SU-DHL-6 (cell line): ENCODE results near the gene INPP5A.

Source experiments
- H2AFZ ChIP-seq: fragments of 200-600 bp; sonication (generic); 2 replicates; pipeline ENCODE4 v1.6.1; 2014; ENCODE audit warnings: low read depth, mild to moderate bottlenecking, moderate library complexity, mixed read lengths, antibody characterized with exemption, low read length; ENCODE audit not compliant: severe bottlenecking
- H3F3A ChIP-seq: fragments of 200-600 bp; shearing (Covaris generic); 2 replicates; pipeline ENCODE4 v1.6.0; 2016; ENCODE audit warnings: antibody characterized with exemption, mild to moderate bottlenecking; ENCODE audit not compliant: insufficient read depth
- H3K27ac ChIP-seq: fragments of 200-600 bp; sonication (generic); 2 replicates; pipeline ENCODE4 v1.5.1; 2016; ENCODE audit warnings: low read depth, mild to moderate bottlenecking, low read length, moderate library complexity, mixed read lengths
- H3K27me3 ChIP-seq: fragments of 200-600 bp; sonication (generic), shearing (Covaris generic); 2 replicates; pipeline ENCODE4 v1.6.0; 2014; ENCODE audit warnings: mild to moderate bottlenecking, low read length
- H3K36me3 ChIP-seq: fragments of 200-600 bp; sonication (generic); 2 replicates; pipeline ENCODE4 v1.6.1; 2014; ENCODE audit warnings: mild to moderate bottlenecking, low read length, mixed read lengths
- H3K4me2 ChIP-seq: fragments of 300-600, 200-600 bp; shearing (Covaris generic), sonication (generic); 2 replicates; pipeline ENCODE4 v1.6.0; 2014; ENCODE audit warnings: low read length, low read depth, mild to moderate bottlenecking; ENCODE audit not compliant: poor library complexity, severe bottlenecking
- H3K4me3 ChIP-seq: fragments of 200-600 bp; sonication (generic); 2 replicates; pipeline ENCODE4 v1.5.1; 2014; ENCODE audit warnings: antibody characterized with exemption, low read length, mild to moderate bottlenecking, mixed read lengths; ENCODE audit not compliant: insufficient read depth, poor library complexity, severe bottlenecking
- H3K79me2 ChIP-seq: fragments of 200-600 bp; sonication (generic); 2 replicates; pipeline ENCODE4 v1.6.1; 2014; ENCODE audit warnings: mild to moderate bottlenecking, low read length, moderate library complexity; ENCODE audit not compliant: insufficient read depth
- H3K9ac ChIP-seq: fragments of 200-600 bp; sonication (generic); 2 replicates; pipeline ENCODE4 v1.7.0; 2014; ENCODE audit warnings: mild to moderate bottlenecking, low read length
- H3K9me2 ChIP-seq: fragments of 200-600 bp; sonication (generic); replicated peaks from 2 replicates; pipeline ENCODE4 v1.6.1; 2014; ENCODE audit warnings: low read length; ENCODE audit not compliant: insufficient read depth
- H3K9me3 ChIP-seq: fragments of 200-600 bp; sonication (generic); 2 replicates; pipeline ENCODE4 v1.6.1; 2014; ENCODE audit warnings: low read length, mixed read lengths; ENCODE audit not compliant: insufficient read depth
- H4K20me1 ChIP-seq: fragments of 200-600 bp; sonication (generic); 2 replicates; pipeline ENCODE4 v1.6.1; 2014; ENCODE audit warnings: low read depth, mild to moderate bottlenecking, antibody characterized with exemption, low read length, moderate library complexity, mixed read lengths
- CTCF ChIP-seq: fragments of 200-600 bp; sonication (generic); IDR thresholded peaks from one replicate; pipeline ENCODE4 v1.5.1; 2017; ENCODE audit warnings: antibody characterized with exemption, mild to moderate bottlenecking, low read length, moderate library complexity; ENCODE audit not compliant: insufficient read depth, poor library complexity, severe bottlenecking
- EZH2phosphoT487 ChIP-seq: fragments of 200-600 bp; sonication (generic), shearing (Covaris generic); conservative IDR thresholded peaks from 2 replicates; pipeline ENCODE4 v1.6.1; 2018; ENCODE audit warnings: mild to moderate bottlenecking, antibody characterized with exemption, low read length, moderate library complexity, mixed read lengths

The INPP5A gene

GRCh38 chr10:132584081-132584480 is 46.5 kb downstream of the INPP5A start:
- TF ChIP-seq CTCF (no peak), EZH2phosphoT487 (no peak)
- Histone ChIP-seq H3K9me3 (no peaks in the 10 kb centered on the region), H2AFZ (no peak overlapping the region), H4K20me1 (no peaks in the 10 kb centered on the region), H3K9ac (no peak overlapping the region), H3K27ac (no peak overlapping the region), H3K4me3 (no peak overlapping the region), H3K4me2 (no peak overlapping the region), H3K79me2 (no peaks in the 10 kb centered on the region), H3F3A (no peaks in the 10 kb centered on the region), H3K9me2 (no peaks in the 10 kb centered on the region), H3K36me3 (no peaks in the 10 kb centered on the region), H3K27me3 (no peaks in the 10 kb centered on the region)

GRCh38 chr10:132585732-132586722 is 48.4 kb downstream of the INPP5A start:
- Histone ChIP-seq H3K4me3 (no peak overlapping the region), H3K27ac (no peak overlapping the region), H3K27me3 (no peaks in the 10 kb centered on the region), H3F3A (no peaks in the 10 kb centered on the region), H3K4me2 (no peak overlapping the region), H3K9ac (no peak overlapping the region), H3K36me3 (no peaks in the 10 kb centered on the region), H2AFZ (no peak overlapping the region), H3K79me2 (no peaks in the 10 kb centered on the region), H3K9me2 (no peaks in the 10 kb centered on the region), H4K20me1 (no peaks in the 10 kb centered on the region), H3K9me3 (no peaks in the 10 kb centered on the region)
- no peak for TF ChIP-seq CTCF
- TF ChIP-seq EZH2phosphoT487, result no peak

GRCh38 chr10:132586739-132587138 is 49.2 kb downstream of the INPP5A start:
- Histone ChIP-seq H2AFZ (no peak overlapping the region), H3K36me3 (no peaks in the 10 kb centered on the region), H4K20me1 (no peaks in the 10 kb centered on the region), H3K4me3 (no peak overlapping the region), H3K4me2 (no peak overlapping the region), H3K27me3 (no peaks in the 10 kb centered on the region), H3K27ac (no peak overlapping the region), H3K9me2 (no peaks in the 10 kb centered on the region), H3K9ac (no peak overlapping the region), H3K9me3 (no peaks in the 10 kb centered on the region), H3F3A (no peaks in the 10 kb centered on the region), H3K79me2 (no peaks in the 10 kb centered on the region)
- no peak for TF ChIP-seq CTCF
- TF ChIP-seq EZH2phosphoT487, result no peak
